IMR-90 (cell line): ENCODE data around the gene SPSB4.

Experiments
- BHLHE40 ChIP-seq: fragments of 150-350 bp; IDR thresholded peaks from 2 replicates; pipeline ENCODE4 v1.6.1; 2016; ENCODE audit warnings: mild to moderate bottlenecking, low read depth, low read length
- CEBPB ChIP-seq: IDR thresholded peaks from 2 replicates; pipeline ENCODE4 v1.6.1; 2012; ENCODE audit warnings: low read depth, low read length, improper control_type of control experiment
- CHD1 ChIP-seq: IDR thresholded peaks from 2 replicates; pipeline ENCODE4 v1.6.1; 2012; ENCODE audit warnings: low read depth, low read length, improper control_type of control experiment
- CTCF ChIP-seq: conservative IDR thresholded peaks from 2 replicates; pipeline ENCODE4 v1.5.1; 2012; ENCODE audit warnings: mild to moderate bottlenecking, low read depth, low read length, improper control_type of control experiment
- ELK1 ChIP-seq: fragments of 150-350 bp; IDR thresholded peaks from 2 replicates; pipeline ENCODE4 v1.6.1; 2016; ENCODE audit warnings: low read depth, mild to moderate bottlenecking, low read length, moderate library complexity, borderline replicate concordance
- FOS ChIP-seq: fragments of 150-350 bp; IDR thresholded peaks from 2 replicates; pipeline ENCODE4 v1.6.1; 2016; ENCODE audit warnings: low read depth, low read length
- MXI1 ChIP-seq: IDR thresholded peaks from 2 replicates; pipeline ENCODE4 v1.6.1; 2012; ENCODE audit warnings: low read depth, mild to moderate bottlenecking, low read length, moderate library complexity, borderline replicate concordance
- NFE2L2 ChIP-seq: fragments of 150-350 bp; IDR thresholded peaks from 2 replicates; pipeline ENCODE4 v1.6.1; 2016; ENCODE audit warnings: low read depth, mild to moderate bottlenecking, low read length
- POLR2A ChIP-seq: IDR thresholded peaks from 2 replicates; pipeline ENCODE4 v1.6.1; 2012; ENCODE audit warnings: mild to moderate bottlenecking, low read depth, low read length
- RAD21 ChIP-seq: IDR thresholded peaks from 2 replicates; pipeline ENCODE4 v1.6.1; 2012; ENCODE audit warnings: low read length, improper control_type of control experiment
- RCOR1 ChIP-seq: IDR thresholded peaks from 2 replicates; pipeline ENCODE4 v1.6.1; 2012; ENCODE audit warnings: mild to moderate bottlenecking, low read length, improper control_type of control experiment; ENCODE audit not compliant: insufficient replicate concordance
- RFX5 ChIP-seq: IDR thresholded peaks from 2 replicates; pipeline ENCODE4 v1.8.0; 2012; ENCODE audit warnings: low read depth, mild to moderate bottlenecking, low read length, moderate library complexity
- SMC3 ChIP-seq: fragments of 150-350 bp; IDR thresholded peaks from 2 replicates; pipeline ENCODE4 v1.6.1; 2016; ENCODE audit warnings: low read depth, mild to moderate bottlenecking, antibody characterized with exemption, low read length, moderate library complexity
- USF2 ChIP-seq: fragments of 150-350 bp; IDR thresholded peaks from 2 replicates; pipeline ENCODE4 v1.6.1; 2017; ENCODE audit warnings: mild to moderate bottlenecking, antibody characterized with exemption, low read length, low read depth

- TF ChIP-seq CTCF: no peak
- TF ChIP-seq POLR2A: no peak
- no peak for TF ChIP-seq RFX5
- TF ChIP-seq SMC3: no peak
- no peak for TF ChIP-seq RCOR1
- TF ChIP-seq ELK1: no peak
- no peak for TF ChIP-seq RAD21
- no peak for TF ChIP-seq USF2
- no peak for TF ChIP-seq FOS
- TF ChIP-seq CEBPB: no peak
- no peak for TF ChIP-seq CHD1
- no peak for TF ChIP-seq BHLHE40
- TF ChIP-seq MXI1: no peak
- no peak for TF ChIP-seq NFE2L2
Measured at GRCh38 chr3:141064255-141064926, 13.2 kb downstream of the SPSB4 start.
